HepG2 (cell line): ENCODE data around the gene SHISA9. TPM values are rescaled to one million over a fixed set of nuclear protein-coding genes. Genes with fewer than 3 reads are reported as not detected.

Source experiments
- ATAC-seq: fragments of 200-7000 bp; cut with Tn5 transposase; 3 replicates; pipeline ENCODE4 v1.9.1; 2020; ENCODE audit warnings: mild to moderate bottlenecking, moderate library complexity
- BruUV-seq: library from RNA; stranded (reverse); fragments of 400-500 nt; replicated peaks from 2 replicates; lab custom pipeline; 2021; lab: Mats Ljungman, UMichigan
- CTCF ChIA-PET: fragments of 300-600 bp; formaldehyde crosslinking; extraction: SDS; loops from one replicate; lab custom pipeline; 2021; ENCODE audit warnings: low total read pairs, inconsistent platforms, low intra/inter-chr PET ratio; lab: Yijun Ruan, JAX
- POLR2A ChIA-PET: fragments of 350-600 bp; sonication (Branson Sonifier 250); formaldehyde crosslinking; loops from one replicate; lab custom pipeline; 2020; ENCODE audit warnings: antibody characterized with exemption, inconsistent platforms; lab: Yijun Ruan, JAX
- DNase-seq: peaks from one replicate; pipeline ENCODE4 v3.0.0-alpha.2; 2015; ENCODE audit warnings: low spot score
- FAIRE-seq: peaks from 3 replicates; lab custom pipeline; 2011; peaks lifted over from hg19 to GRCh38; lab: Jason Lieb, UNC
- H2AFZ ChIP-seq: one replicate; pipeline ENCODE4 v1.6.1; 2011; ENCODE audit warnings: low read length, inconsistent platforms
- H3K27ac ChIP-seq: fragments of 300-600 bp; 3 replicates; pipeline ENCODE4 v1.8.0; 2011; ENCODE audit warnings: mixed run types, mild to moderate bottlenecking, mixed read lengths, low read length, inconsistent platforms; ENCODE audit not compliant: insufficient read depth; ENCODE audit errors: extremely low read length
- H3K27me3 ChIP-seq, 2 experiments: fragments of 200-600 bp in 1 of 2; 2 replicates in 1 of 2; 3 replicates in 1 of 2; pipeline versions ENCODE4 v1.6.0 to v1.8.0; 2011; ENCODE audit warnings: low read length in 2 of 2, mild to moderate bottlenecking in 2 of 2, moderate library complexity in 2 of 2, inconsistent platforms in 1 of 2; ENCODE audit not compliant: insufficient read depth in 2 of 2, control insufficient read depth in 1 of 2
- H3K36me3 ChIP-seq, 2 experiments: fragments of 200-600 bp in 1 of 2; replicated peaks in 1 of 2; 2 replicates in 1 of 2; 3 replicates in 1 of 2; pipeline versions ENCODE4 v1.5.1 to v1.8.0; 2011; ENCODE audit warnings: low read length in 2 of 2, inconsistent platforms in 1 of 2; ENCODE audit not compliant: insufficient read depth in 2 of 2, control insufficient read depth in 1 of 2
- H3K4me1 ChIP-seq: 2 replicates; pipeline ENCODE4 v1.5.1; 2012; ENCODE audit warnings: low read length, inconsistent platforms; ENCODE audit not compliant: insufficient read depth
- H3K4me2 ChIP-seq: 2 replicates; pipeline ENCODE4 v1.6.0; 2011; ENCODE audit warnings: low read depth, low read length, inconsistent platforms
- H3K4me3 ChIP-seq, 3 experiments: fragments of 200-600 bp in 1 of 3; sonication (generic), shearing (Covaris generic) in 1 of 3; replicated peaks in 1 of 3; 2 replicates each; pipeline ENCODE4 v1.5.1; 2011 to 2016; ENCODE audit warnings: low read length in 3 of 3, inconsistent platforms in 2 of 3, low read depth in 2 of 3, mild to moderate bottlenecking in 2 of 3, control low read depth in 1 of 3, mixed read lengths in 1 of 3; ENCODE audit not compliant: insufficient read depth in 1 of 3
- H3K79me2 ChIP-seq: one replicate; pipeline ENCODE4 v1.6.1; 2011; ENCODE audit warnings: low read length, inconsistent platforms; ENCODE audit not compliant: insufficient read depth
- H3K9ac ChIP-seq: 2 replicates; pipeline ENCODE4 v1.6.0; 2011; ENCODE audit warnings: mild to moderate bottlenecking, low read depth, low read length, inconsistent platforms; ENCODE audit not compliant: insufficient read depth
- H3K9me3 ChIP-seq: 2 replicates; pipeline ENCODE4 v1.5.1; 2012; ENCODE audit warnings: mild to moderate bottlenecking, low read length
- H4K20me1 ChIP-seq: 2 replicates; pipeline ENCODE4 v1.6.0; 2011; ENCODE audit warnings: inconsistent platforms, mild to moderate bottlenecking, low read length, moderate library complexity; ENCODE audit not compliant: insufficient read depth
- CEBPB ChIP-seq: IDR thresholded peaks from 2 replicates; pipeline ENCODE4 v1.6.1; 2011; ENCODE audit warnings: low read depth, low read length, improper control_type of control experiment, borderline replicate concordance
- CEBPG ChIP-seq: IDR thresholded peaks from 2 replicates; pipeline ENCODE4 v1.6.1; 2016
- HMG20B ChIP-seq: conservative IDR thresholded peaks from 2 replicates; pipeline ENCODE4 v1.6.1; 2016; ENCODE audit warnings: missing genetic modification reagents, missing compliant biosample characterization
- MXD4 ChIP-seq: IDR thresholded peaks from 2 replicates; pipeline ENCODE4 v1.6.1; 2016; ENCODE audit warnings: mild to moderate bottlenecking, missing biosample characterization, missing genetic modification reagents
- REPIN1 ChIP-seq: sonication (generic); formaldehyde crosslinking; IDR thresholded peaks from 2 replicates; pipeline ENCODE4 v1.8.0; 2022; ENCODE audit warnings: missing genetic modification reagents, low read depth, mild to moderate bottlenecking, borderline replicate concordance
- ZBTB43 ChIP-seq: sonication (generic); formaldehyde crosslinking; conservative IDR thresholded peaks from 2 replicates; pipeline ENCODE4 v1.4.0; 2020; ENCODE audit warnings: missing genetic modification reagents
- ZC3H4 ChIP-seq: sonication (generic); formaldehyde crosslinking; IDR thresholded peaks from 2 replicates; pipeline ENCODE4 v1.4.0; 2020; ENCODE audit warnings: missing genetic modification reagents, borderline replicate concordance
- ZMYM3 ChIP-seq: sonication (generic); formaldehyde crosslinking; IDR thresholded peaks from 2 replicates; pipeline ENCODE4 v1.5.1; 2020; ENCODE audit warnings: mild to moderate bottlenecking, missing genetic modification reagents
- ZNF768 ChIP-seq: sonication (generic); formaldehyde crosslinking; IDR thresholded peaks from 2 replicates; pipeline ENCODE4 v1.4.0; 2020; ENCODE audit warnings: missing genetic modification reagents
- WGBS: methylation state at CpG from one replicate; pipeline ENCODE4 v1.1.6; 2017; ENCODE audit warnings: low lambda C conversion rate; 5-methylcytosine and 5-hydroxymethylcytosine counted together
- in situ Hi-C: cut with HindIII; loops from 2 replicates; pipeline ENCODE4 v1.10.0; 2017; ENCODE audit warnings: low pct_unique_long_range_greater_than_20kb; ENCODE audit not compliant: extremely low pct_ligation_motif_present
- intact Hi-C: fragments of 100-400 bp; cut with micrococcal nuclease; formaldehyde crosslinking; loops from one replicate; pipeline ENCODE4 v1.10.0; 2022; ENCODE audit not compliant: unreplicated experiment
- polyA plus RNA-seq, 8 experiments: library from polyadenylated mRNA; depleted of rRNA in 3 of 8; stranded (reverse) in 7 of 8; unstranded in 1 of 8; fragments of >200 nt; fragmentation: Illumina TruSeq in 4 of 8; extraction: Trizol in 4 of 8; gene quantifications; 2 replicates each; pipeline versions ENCODE4 v1.2.1 to v1.2.3, GENCODE V29; 2011 to 2016; ENCODE audit warnings: low read depth in 4 of 8, missing spikeins in 1 of 8, mixed read lengths in 1 of 8; ENCODE audit not compliant: insufficient read depth in 1 of 8
- total RNA-seq, 5 experiments: library from RNA; depleted of rRNA; stranded (reverse); fragments of >200 nt; fragmentation: Illumina TruSeq; extraction: Trizol; gene quantifications; 2 replicates each; pipeline ENCODE4 v1.2.3, GENCODE V29; 2016; ENCODE audit warnings: low read depth in 1 of 5
- TF ChIP-seq, protein P1 (sequence below): sonication (generic); formaldehyde crosslinking; IDR thresholded peaks from 2 replicates; pipeline ENCODE4 v1.5.0; 2020; ENCODE audit warnings: mild to moderate bottlenecking, missing genetic modification reagents

The SHISA9 gene
- total and polyA plus RNA-seq, 2 of the 13 experiments (the other 11 are each of a cell fraction or from before 2014, with no cell fraction given): 0.01 TPM; not detected in 1

DNA sequence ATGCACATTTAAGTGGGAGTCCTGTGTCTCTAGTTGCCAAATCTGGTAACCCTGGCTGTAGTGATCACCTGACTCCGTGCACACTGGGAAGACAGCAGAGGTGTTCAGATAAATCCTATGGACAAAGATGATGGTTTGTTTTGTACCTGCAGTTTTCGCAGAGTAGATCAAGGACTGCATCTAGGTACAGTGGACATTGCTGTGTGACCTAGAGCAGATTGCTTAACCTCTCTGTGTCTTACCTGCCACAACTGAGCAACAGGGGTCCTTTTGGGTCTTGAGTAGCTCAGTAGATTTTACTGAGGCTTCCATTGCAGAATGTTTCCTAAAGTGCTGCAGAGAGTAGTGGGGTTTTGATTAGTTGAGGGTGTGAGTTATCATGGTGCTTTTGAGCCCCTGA, 160.8 kb downstream of the SHISA9 start:
- WGBS: 64% methylated on average over 2 of the region's 2 CpGs
- no peak overlapping the region for H2AFZ ChIP-seq
- H3K36me3 ChIP-seq: no peaks in the 10 kb centered on the region
- no peak overlapping the region for H3K9ac ChIP-seq
- no peak overlapping the region for H3K4me2 ChIP-seq
- ChIA-PET POLR2A (no interaction called here), CTCF (no interaction called here)
- no peak for ATAC-seq
- H3K27me3 ChIP-seq: no peaks in the 10 kb centered on the region
- no peaks in the 10 kb centered on the region for H3K79me2 ChIP-seq
- no TSS peak for BruUV-seq
- H3K9me3 ChIP-seq: no peaks in the 10 kb centered on the region
- in situ Hi-C loops (no loop called here), intact Hi-C loops (no loop called here)
- 0 out of 2 replicates have a peak, but pooled peaks have one; percentile 22 for TF ChIP-seq ZMYM3 (CRISPR knock-in tag)
- TF ChIP-seq ZNF768 (CRISPR knock-in tag): peak; percentile 85; the same call in 1 of the 2 replicates
- TF ChIP-seq, protein P1, sequence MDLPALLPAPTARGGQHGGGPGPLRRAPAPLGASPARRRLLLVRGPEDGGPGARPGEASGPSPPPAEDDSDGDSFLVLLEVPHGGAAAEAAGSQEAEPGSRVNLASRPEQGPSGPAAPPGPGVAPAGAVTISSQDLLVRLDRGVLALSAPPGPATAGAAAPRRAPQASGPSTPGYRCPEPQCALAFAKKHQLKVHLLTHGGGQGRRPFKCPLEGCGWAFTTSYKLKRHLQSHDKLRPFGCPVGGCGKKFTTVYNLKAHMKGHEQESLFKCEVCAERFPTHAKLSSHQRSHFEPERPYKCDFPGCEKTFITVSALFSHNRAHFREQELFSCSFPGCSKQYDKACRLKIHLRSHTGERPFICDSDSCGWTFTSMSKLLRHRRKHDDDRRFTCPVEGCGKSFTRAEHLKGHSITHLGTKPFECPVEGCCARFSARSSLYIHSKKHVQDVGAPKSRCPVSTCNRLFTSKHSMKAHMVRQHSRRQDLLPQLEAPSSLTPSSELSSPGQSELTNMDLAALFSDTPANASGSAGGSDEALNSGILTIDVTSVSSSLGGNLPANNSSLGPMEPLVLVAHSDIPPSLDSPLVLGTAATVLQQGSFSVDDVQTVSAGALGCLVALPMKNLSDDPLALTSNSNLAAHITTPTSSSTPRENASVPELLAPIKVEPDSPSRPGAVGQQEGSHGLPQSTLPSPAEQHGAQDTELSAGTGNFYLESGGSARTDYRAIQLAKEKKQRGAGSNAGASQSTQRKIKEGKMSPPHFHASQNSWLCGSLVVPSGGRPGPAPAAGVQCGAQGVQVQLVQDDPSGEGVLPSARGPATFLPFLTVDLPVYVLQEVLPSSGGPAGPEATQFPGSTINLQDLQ (CRISPR knock-in tag): no peak
- DNase-seq: no peak
- no peak overlapping the region for H3K27ac ChIP-seq
- FAIRE-seq: no peak
- no peaks in the 10 kb centered on the region for H3K4me1 ChIP-seq
- no peak overlapping the region for H3K4me3 ChIP-seq
- H4K20me1 ChIP-seq: no peaks in the 10 kb centered on the region

GRCh38 chr16:13063457-13063856, 162.1 kb downstream of the SHISA9 start:
- no peak overlapping the region for H3K9ac ChIP-seq
- H3K79me2 ChIP-seq: no peaks in the 10 kb centered on the region
- CTCF ChIA-PET: no interaction called here
- no peak overlapping the region for H3K4me2 ChIP-seq
- 80% methylated on average over 10 of the region's 10 CpGs for WGBS
- H3K4me3 ChIP-seq: no peak overlapping the region
- DNase-seq (no peak), ATAC-seq (no peak), FAIRE-seq (no peak)
- H2AFZ ChIP-seq: no peak overlapping the region
- intact Hi-C loops: no loop called here
- H3K9me3 ChIP-seq: no peaks in the 10 kb centered on the region
- no TSS peak for BruUV-seq
- no peaks in the 10 kb centered on the region for H3K27me3 ChIP-seq
- in situ Hi-C loops: no loop called here
- H4K20me1 ChIP-seq: no peaks in the 10 kb centered on the region
- TF ChIP-seq ZBTB43 (CRISPR knock-in tag): no peak
- no peak for TF ChIP-seq MXD4 (CRISPR knock-in tag)
- no peak for TF ChIP-seq ZC3H4
- peak; percentile 80 for TF ChIP-seq CEBPG
- TF ChIP-seq HMG20B (CRISPR knock-in tag): no peak
- peak; percentile 98 for TF ChIP-seq CEBPB
- no peak for TF ChIP-seq REPIN1 (CRISPR knock-in tag)
- no peaks in the 10 kb centered on the region for H3K36me3 ChIP-seq
- no peaks in the 10 kb centered on the region for H3K4me1 ChIP-seq
- no peak overlapping the region for H3K27ac ChIP-seq
- POLR2A ChIA-PET: no interaction called here
